ENCODE results near the gene PACSIN1. TPM values are rescaled to one million over a fixed set of nuclear protein-coding genes. Genes with fewer than 3 reads are reported as not detected.

The PACSIN1 gene
- total RNA-seq, 1 donor from 2014 or later = 0.08 TPM

- no peak for DNase-seq (ENCODE audit: low spot score)
- no peak for TF ChIP-seq CTCF (IDR thresholded peaks at IDR 0.05; ENCODE audit: unreplicated experiment)
- H3K27me3 Mint-ChIP-seq (ENCODE audit: unreplicated experiment) = peaks cover 5% of the 10 kb centered on the region
- H3K36me3 Mint-ChIP-seq (ENCODE audit: low read depth, unreplicated experiment) = no peaks in the 10 kb centered on the region
- H3K27ac Mint-ChIP-seq (ENCODE audit: unreplicated experiment) = no peak overlapping the region
- H3K4me1 Mint-ChIP-seq (ENCODE audit: unreplicated experiment) = no peaks in the 10 kb centered on the region
- H3K9me3 Mint-ChIP-seq (ENCODE audit: unreplicated experiment) = no peaks in the 10 kb centered on the region
- H3K4me3 Mint-ChIP-seq (ENCODE audit: unreplicated experiment) = no peak overlapping the region
Observed at GRCh38 chr6:34534146-34534545, 68.3 kb downstream of the PACSIN1 start.

GRCh38 chr6:34534656-34535055 lies 68.8 kb downstream of the PACSIN1 start:
- H3K4me1 Mint-ChIP-seq (ENCODE audit: unreplicated experiment) = no peaks in the 10 kb centered on the region
- peaks cover 5% of the 10 kb centered on the region for H3K27me3 Mint-ChIP-seq (ENCODE audit: unreplicated experiment)
- no peak for TF ChIP-seq CTCF (IDR thresholded peaks at IDR 0.05; ENCODE audit: unreplicated experiment)
- H3K36me3 Mint-ChIP-seq (ENCODE audit: low read depth, unreplicated experiment) = no peaks in the 10 kb centered on the region
- no peak overlapping the region for H3K4me3 Mint-ChIP-seq (ENCODE audit: unreplicated experiment)
- DNase-seq (ENCODE audit: low spot score) = no peak
- H3K27ac Mint-ChIP-seq (ENCODE audit: unreplicated experiment) = no peak overlapping the region
- H3K9me3 Mint-ChIP-seq (ENCODE audit: unreplicated experiment) = no peaks in the 10 kb centered on the region

GRCh38 chr6:34535199-34535598 lies 69.3 kb downstream of the PACSIN1 start:
- Mint-ChIP-seq H3K27me3 (ENCODE audit: unreplicated experiment) (peaks cover 5% of the 10 kb centered on the region), H3K36me3 (ENCODE audit: low read depth, unreplicated experiment) (no peaks in the 10 kb centered on the region), H3K9me3 (ENCODE audit: unreplicated experiment) (no peaks in the 10 kb centered on the region), H3K4me3 (ENCODE audit: unreplicated experiment) (no peak overlapping the region), H3K4me1 (ENCODE audit: unreplicated experiment) (no peaks in the 10 kb centered on the region), H3K27ac (ENCODE audit: unreplicated experiment) (no peak overlapping the region)
- no peak for TF ChIP-seq CTCF (IDR thresholded peaks at IDR 0.05; ENCODE audit: unreplicated experiment)
- DNase-seq (ENCODE audit: low spot score) = no peak

DNA sequence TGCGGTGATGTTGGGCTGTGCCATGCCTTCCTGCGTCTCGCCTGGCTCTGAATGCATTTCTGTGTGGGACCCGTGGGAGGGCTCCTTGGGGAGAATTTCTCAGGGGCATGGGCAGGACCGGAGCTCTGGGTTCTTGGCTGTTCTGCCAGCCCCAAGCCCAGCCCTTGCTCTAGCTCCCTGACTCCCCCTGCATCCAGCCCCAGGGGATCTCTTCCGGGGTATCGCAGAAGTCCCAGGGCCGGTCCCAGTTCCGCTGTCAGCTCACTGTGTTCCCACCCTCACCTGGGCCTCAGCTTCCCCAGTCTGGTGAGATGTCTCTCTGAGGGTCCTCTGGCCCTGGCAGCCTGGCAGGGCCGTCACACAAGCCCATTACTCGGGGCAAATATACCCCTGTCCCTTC lies 69.8 kb downstream of the PACSIN1 start:
- Mint-ChIP-seq H3K4me3 (ENCODE audit: unreplicated experiment) (no peak overlapping the region), H3K9me3 (ENCODE audit: unreplicated experiment) (no peaks in the 10 kb centered on the region), H3K27me3 (ENCODE audit: unreplicated experiment) (peaks cover 5% of the 10 kb centered on the region), H3K36me3 (ENCODE audit: low read depth, unreplicated experiment) (no peaks in the 10 kb centered on the region), H3K4me1 (ENCODE audit: unreplicated experiment) (no peaks in the 10 kb centered on the region), H3K27ac (ENCODE audit: unreplicated experiment) (no peak overlapping the region)
- no peak for TF ChIP-seq CTCF (IDR thresholded peaks at IDR 0.05; ENCODE audit: unreplicated experiment)
- DNase-seq (ENCODE audit: low spot score) = no peak

DNA sequence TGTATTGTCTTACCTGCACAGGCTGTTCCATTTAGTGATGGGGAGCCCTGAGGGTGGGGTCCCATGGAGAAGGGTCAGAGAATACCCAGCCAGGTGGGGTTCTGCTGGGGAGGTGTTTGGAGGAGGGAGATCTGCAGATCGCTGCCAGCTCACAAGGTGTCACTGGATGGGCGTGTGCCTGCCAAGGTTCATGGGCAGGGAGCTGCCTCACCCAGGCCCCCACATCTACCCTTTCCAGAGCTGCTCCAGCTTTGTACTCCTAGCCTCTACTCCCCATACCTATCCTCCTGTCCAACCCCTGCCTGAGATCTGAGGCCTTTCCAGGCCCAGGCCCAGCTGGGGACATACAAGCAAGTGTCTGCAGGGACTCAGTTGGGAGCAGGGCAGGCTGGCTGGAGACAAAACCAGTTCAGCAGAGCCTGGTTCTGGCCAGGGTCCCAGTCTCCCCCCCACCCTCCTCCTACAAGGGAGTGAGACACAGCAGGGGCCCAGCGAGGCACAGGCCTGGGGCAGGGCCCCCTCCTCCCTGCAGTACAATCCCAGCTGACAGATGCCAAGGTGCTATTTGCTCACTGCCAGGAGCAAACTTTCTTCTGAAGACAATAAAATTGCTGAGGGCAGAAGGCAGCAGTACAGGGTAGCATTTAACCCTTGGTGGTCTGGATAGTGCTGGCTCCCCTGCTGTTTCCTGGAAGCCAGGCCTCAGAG lies 70.5 kb downstream of the PACSIN1 start:
- no peak for DNase-seq (ENCODE audit: low spot score)
- Mint-ChIP-seq H3K27ac (ENCODE audit: unreplicated experiment) (peak overlapping the region; percentile 5), H3K36me3 (ENCODE audit: low read depth, unreplicated experiment) (no peaks in the 10 kb centered on the region), H3K4me3 (ENCODE audit: unreplicated experiment) (no peak overlapping the region), H3K27me3 (ENCODE audit: unreplicated experiment) (peaks cover 5% of the 10 kb centered on the region), H3K4me1 (ENCODE audit: unreplicated experiment) (no peaks in the 10 kb centered on the region), H3K9me3 (ENCODE audit: unreplicated experiment) (no peaks in the 10 kb centered on the region)
- no peak for TF ChIP-seq CTCF (IDR thresholded peaks at IDR 0.05; ENCODE audit: unreplicated experiment)
